Bronchial smooth muscle cell (primary cell): ENCODE data around the gene KIAA1586. TPM values are rescaled to one million over a fixed set of nuclear protein-coding genes. Genes with fewer than 3 reads are reported as not detected.

Source experiments
- total RNA-seq: library from RNA; depleted of rRNA; stranded (reverse); fragments of >200 nt; gene quantifications from 2 replicates; pipeline ENCODE4 v1.2.1, GENCODE V29; 2014

Gene KIAA1586
- 11.4 and 16.5 TPM in 2 replicates for total RNA-seq

GRCh38 chr6:57046332-57047256, at the start of gene KIAA1586:
KIAA1586 (plus strand) TSS chr6:57046693; CDS start chr6:57046756, 63 bp downstream.

GRCh38 chr6:57089687-57090457, 43.4 kb downstream of the KIAA1586 start, which contains the start of gene ZNF451:
ZNF451 (plus strand) TSS chr6:57090188; CDS start chr6:57090254, 66 bp downstream.

Other genes with a start within 250 kb of the KIAA1586 start
- 9.6 and 13.1 TPM in 2 replicates for gene BEND6, start 91.6 kb upstream of the KIAA1586 start, total RNA-seq
- 54.1 and 55.0 TPM in 2 replicates for gene ZNF451, start 43.5 kb downstream of the KIAA1586 start, total RNA-seq
- 7.4 and 12.3 TPM in 2 replicates for gene BAG2, start 125.6 kb downstream of the KIAA1586 start, total RNA-seq
- gene RAB23, start 175.6 kb downstream of the KIAA1586 start, total RNA-seq = 24.7 and 31.6 TPM in 2 replicates